ENCODE data around the gene ACO1. TPM values are rescaled to one million over a fixed set of nuclear protein-coding genes. Genes with fewer than 3 reads are reported as not detected.

ACO1 gene
- total and polyA plus RNA-seq, 2 donors (not counting 3 experiments of a cell fraction or from before 2014, with no cell fraction given): 51.6 to 54.1 TPM

DNA sequence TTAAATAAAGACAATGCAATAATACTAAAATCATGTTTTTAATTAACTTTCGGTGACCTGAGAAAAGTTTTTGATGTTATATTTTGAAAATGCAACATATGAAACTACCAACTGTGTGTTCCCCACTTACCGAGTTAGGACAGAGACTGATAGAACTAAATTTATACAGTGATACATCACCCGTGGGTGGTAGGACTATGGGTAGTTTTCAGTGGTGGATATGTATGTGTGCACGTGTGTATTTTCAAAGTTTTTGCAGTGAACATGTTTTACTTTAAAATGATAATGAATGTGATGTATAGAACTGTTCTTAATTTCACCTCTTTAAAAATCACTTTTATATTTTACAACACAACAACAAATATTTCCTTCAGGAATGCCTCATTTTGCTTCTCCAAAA, 25.0 kb upstream of the ACO1 start:
- Histone ChIP-seq H3K27me3 (ENCODE audit: control insufficient read depth in 2 of 2, insufficient read depth in 2 of 2, low read length in 2 of 2) (peaks cover 0 to 7% of the 10 kb centered on the region in 2 experiments), H3K9me3 (replicated peaks; ENCODE audit: control insufficient read depth, insufficient read depth, low read length) (no peaks in the 10 kb centered on the region), H3K9me1 (replicated peaks; ENCODE audit: control insufficient read depth, extremely low read depth, insufficient read depth, low read length) (no peaks in the 10 kb centered on the region), H3K27ac (ENCODE audit: insufficient read depth, low read depth, low read length) (no peak overlapping the region), H4K20me1 (replicated peaks; ENCODE audit: control insufficient read depth, extremely low read depth, insufficient read depth, low read length) (no peaks in the 10 kb centered on the region), H3K79me2 (ENCODE audit: control insufficient read depth, insufficient read depth, low read length) (no peaks in the 10 kb centered on the region), H3K4me1 (ENCODE audit: control insufficient read depth, extremely low read depth, insufficient read depth, low read length) (no peaks in the 10 kb centered on the region), H3K9ac (replicated peaks; ENCODE audit: extremely low read depth, insufficient read depth, low read length) (no peak overlapping the region), H3K4me2 (ENCODE audit: insufficient read depth, low read length) (no peak overlapping the region), H3K36me3 (ENCODE audit: control insufficient read depth in 2 of 2, extremely low read depth in 1 of 2, insufficient read depth in 2 of 2, low read length in 2 of 2) (no peaks in the 10 kb centered on the region), H2AFZ (ENCODE audit: low read depth, low read length) (no peak overlapping the region), H3K4me3 (replicated peaks in 1 of 3; ENCODE audit: insufficient read depth in 1 of 3, low read depth in 1 of 3, low read length in 3 of 3) (no peak overlapping the region)
- no peak for DNase-seq (ENCODE audit: low read depth, low spot score)
- ChIA-PET POLR2A (no interaction called here), CTCF (no interaction called here)
- no TSS peak for BruUV-seq (replicated peaks)
- dilution Hi-C loops (cut with MboI; ENCODE audit: extremely low pct_ligation_motif_present, low sequenced_read_pairs): no loop called here
- FAIRE-seq: no peak
- TF ChIP-seq CTCF (IDR thresholded peaks at IDR 0.05; ENCODE audit: extremely low read depth in 1 of 2, insufficient read depth in 1 of 2, low read depth in 1 of 2, low read length in 2 of 2) (no peak), POLR2AphosphoS5 (IDR thresholded peaks at IDR 0.05; ENCODE audit: insufficient read depth, low read depth, low read length) (no peak)
- intact Hi-C loops (cut with micrococcal nuclease): no loop called here

DNA sequence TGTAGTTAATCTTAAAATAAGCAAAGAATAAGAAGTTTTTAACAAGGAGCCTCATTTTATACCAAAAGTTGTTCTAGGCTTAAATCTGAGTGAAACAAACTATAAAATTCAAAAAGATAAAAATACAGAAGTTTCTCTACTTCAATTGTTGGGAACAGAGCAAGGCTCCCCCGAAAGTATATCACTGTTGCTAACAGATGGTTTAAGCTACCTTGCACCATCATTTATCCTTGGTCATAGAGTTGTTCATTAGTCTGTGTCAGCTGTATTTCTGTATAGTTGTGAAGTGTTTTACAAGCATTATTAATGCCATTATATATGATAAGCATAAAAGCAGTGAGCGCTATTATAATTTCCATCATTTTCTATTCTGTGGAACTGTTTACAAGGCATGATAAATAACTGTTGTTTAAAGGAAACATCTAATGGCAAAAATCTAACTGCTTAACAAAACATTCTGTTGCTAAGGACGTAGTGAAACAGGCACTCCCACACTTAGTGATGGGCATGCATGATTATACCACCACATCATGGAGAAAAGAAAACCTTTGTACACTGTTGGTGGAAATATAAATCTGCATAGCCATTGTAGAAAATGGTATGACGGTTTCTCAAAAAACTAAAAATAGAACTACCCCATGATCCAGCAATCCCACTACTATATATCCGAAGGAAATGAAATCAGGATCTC, 23.3 kb upstream of the ACO1 start:
- ChIA-PET POLR2A (no interaction called here), CTCF (no interaction called here)
- no TSS peak for BruUV-seq (replicated peaks)
- Histone ChIP-seq H3K9me1 (replicated peaks; ENCODE audit: control insufficient read depth, extremely low read depth, insufficient read depth, low read length) (no peaks in the 10 kb centered on the region), H3K4me2 (ENCODE audit: insufficient read depth, low read length) (no peak overlapping the region), H3K27me3 (ENCODE audit: control insufficient read depth in 2 of 2, insufficient read depth in 2 of 2, low read length in 2 of 2) (peaks cover 0 to 7% of the 10 kb centered on the region in 2 experiments), H2AFZ (ENCODE audit: low read depth, low read length) (no peak overlapping the region), H3K9me3 (replicated peaks; ENCODE audit: control insufficient read depth, insufficient read depth, low read length) (no peaks in the 10 kb centered on the region), H3K27ac (ENCODE audit: insufficient read depth, low read depth, low read length) (no peak overlapping the region), H3K4me1 (ENCODE audit: control insufficient read depth, extremely low read depth, insufficient read depth, low read length) (no peaks in the 10 kb centered on the region), H3K79me2 (ENCODE audit: control insufficient read depth, insufficient read depth, low read length) (no peaks in the 10 kb centered on the region), H3K9ac (replicated peaks; ENCODE audit: extremely low read depth, insufficient read depth, low read length) (no peak overlapping the region), H3K36me3 (ENCODE audit: control insufficient read depth in 2 of 2, extremely low read depth in 1 of 2, insufficient read depth in 2 of 2, low read length in 2 of 2) (no peaks in the 10 kb centered on the region), H4K20me1 (replicated peaks; ENCODE audit: control insufficient read depth, extremely low read depth, insufficient read depth, low read length) (no peaks in the 10 kb centered on the region), H3K4me3 (replicated peaks in 1 of 3; ENCODE audit: insufficient read depth in 1 of 3, low read depth in 1 of 3, low read length in 3 of 3) (no peak overlapping the region)
- DNase-seq (ENCODE audit: low read depth, low spot score): no peak
- FAIRE-seq: no peak
- TF ChIP-seq CTCF (IDR thresholded peaks at IDR 0.05; ENCODE audit: extremely low read depth in 1 of 2, insufficient read depth in 1 of 2, low read depth in 1 of 2, low read length in 2 of 2) (no peak), MAX (IDR thresholded peaks at IDR 0.05; ENCODE audit: insufficient read depth, insufficient read length) (no peak), GATA2 (IDR thresholded peaks at IDR 0.05; ENCODE audit: insufficient read depth, insufficient read length, low read depth, low read length) (no peak), JUN (IDR thresholded peaks at IDR 0.05; ENCODE audit: borderline replicate concordance, insufficient read depth, insufficient read length, low read depth) (no peak), POLR2A (IDR thresholded peaks at IDR 0.05; ENCODE audit: low read depth, low read length) (no peak), EZH2 (IDR thresholded peaks at IDR 0.05; ENCODE audit: borderline replicate concordance, low read depth, low read length, severe bottlenecking) (no peak), MYC (IDR thresholded peaks at IDR 0.05; ENCODE audit: low read depth, low read length) (no peak), POLR2AphosphoS5 (IDR thresholded peaks at IDR 0.05; ENCODE audit: insufficient read depth, low read depth, low read length) (no peak), FOS (IDR thresholded peaks at IDR 0.05; ENCODE audit: borderline replicate concordance, insufficient read depth, low read length) (no peak)
- dilution Hi-C loops (cut with MboI; ENCODE audit: extremely low pct_ligation_motif_present, low sequenced_read_pairs): no loop called here
- intact Hi-C loops (cut with micrococcal nuclease): no loop called here

Measured in endothelial cell of umbilical vein (primary cell).